CD14-positive monocyte (primary cell): ENCODE data around the gene TSPAN10. TPM values are rescaled to one million over a fixed set of nuclear protein-coding genes. Genes with fewer than 3 reads are reported as not detected.

ENCODE experiments used
- DNase-seq, 3 donors: peaks; one replicate each; pipeline ENCODE4 v3.0.0-alpha.2; 2011 to 2022
- H2AFZ ChIP-seq: 2 replicates; pipeline ENCODE4 v1.6.0; 2012; ENCODE audit warnings: mild to moderate bottlenecking, low read depth, low read length, inconsistent platforms; ENCODE audit not compliant: insufficient read depth, poor library complexity, severe bottlenecking
- H3K27ac ChIP-seq, 2 donors: 1 replicate in 1 of 2; 2 replicates in 1 of 2; pipeline ENCODE4 v1.5.1; 2012 to 2013; ENCODE audit warnings: low read length in 2 of 2, control low read depth in 1 of 2, inconsistent platforms in 1 of 2, low read depth in 1 of 2, mild to moderate bottlenecking in 1 of 2
- H3K27me3 ChIP-seq, 2 donors: one replicate each; pipeline versions ENCODE4 v1.6.0 to v1.6.1; 2011 to 2013; ENCODE audit warnings: low read length in 2 of 2; ENCODE audit not compliant: control insufficient read depth in 2 of 2, insufficient read depth in 2 of 2
- H3K36me3 ChIP-seq, 2 donors: replicated peaks in 1 of 2; 1 replicate in 1 of 2; 2 replicates in 1 of 2; pipeline versions ENCODE4 v1.5.1 to v1.6.1; 2012 to 2013; ENCODE audit warnings: low read length in 2 of 2, control low read depth in 1 of 2, inconsistent platforms in 1 of 2, mild to moderate bottlenecking in 1 of 2; ENCODE audit not compliant: insufficient read depth in 2 of 2, control insufficient read depth in 1 of 2
- H3K4me1 ChIP-seq, 2 donors: 1 replicate in 1 of 2; 2 replicates in 1 of 2; pipeline versions ENCODE4 v1.5.1 to v1.6.1; 2012 to 2013; ENCODE audit warnings: low read length in 2 of 2, control low read depth in 1 of 2, inconsistent platforms in 1 of 2, mild to moderate bottlenecking in 1 of 2, moderate library complexity in 1 of 2; ENCODE audit not compliant: insufficient read depth in 2 of 2, control insufficient read depth in 1 of 2
- H3K4me2 ChIP-seq: replicated peaks from 2 replicates; pipeline ENCODE3; 2012; ENCODE audit warnings: low read length, moderate library complexity, mild to moderate bottlenecking; ENCODE audit not compliant: poor library complexity, severe bottlenecking; ENCODE audit errors: extremely low read depth
- H3K4me3 ChIP-seq, 3 experiments: fragments of 200-600 bp in 1 of 3; sonication (generic) in 1 of 3; replicated peaks in 1 of 3; 1 replicate in 2 of 3; 2 replicates in 1 of 3; pipeline ENCODE4 v1.5.1; 2011 to 2013; ENCODE audit warnings: low read length in 3 of 3, mild to moderate bottlenecking in 3 of 3, control low read depth in 2 of 3, low read depth in 2 of 3, inconsistent platforms in 1 of 3, moderate library complexity in 1 of 3
- H3K79me2 ChIP-seq: 2 replicates; pipeline ENCODE4 v1.6.0; 2012; ENCODE audit warnings: mild to moderate bottlenecking, control low read depth, inconsistent platforms, low read length, moderate library complexity; ENCODE audit not compliant: insufficient read depth
- H3K9ac ChIP-seq: 2 replicates; pipeline ENCODE4 v1.6.0; 2017; ENCODE audit warnings: low read length, mild to moderate bottlenecking; ENCODE audit not compliant: insufficient read depth, poor library complexity, severe bottlenecking
- H3K9me3 ChIP-seq, 2 donors: replicated peaks in 1 of 2; 1 replicate in 1 of 2; 2 replicates in 1 of 2; pipeline versions ENCODE4 v1.5.1 to v1.6.1; 2012 to 2013; ENCODE audit warnings: low read length in 2 of 2, control low read depth in 1 of 2; ENCODE audit not compliant: control insufficient read depth in 1 of 2, insufficient read depth in 1 of 2
- H4K20me1 ChIP-seq: 2 replicates; pipeline ENCODE4 v1.6.0; 2012; ENCODE audit warnings: mild to moderate bottlenecking, low read length, control low read depth, moderate library complexity; ENCODE audit not compliant: insufficient read depth
- H3K27ac Mint-ChIP-seq, 7 donors: one replicate each; pipeline ENCODE4 v1.8.0; 2020; ENCODE audit warnings: mild to moderate bottlenecking in 7 of 7, mixed read lengths in 7 of 7, moderate library complexity in 6 of 7, inconsistent platforms in 2 of 7
- H3K27me3 Mint-ChIP-seq, 3 donors: one replicate each; pipeline ENCODE4 v1.8.0; 2021 to 2022; ENCODE audit warnings: low read depth in 3 of 3, mild to moderate bottlenecking in 3 of 3, mixed read lengths in 3 of 3, moderate library complexity in 3 of 3, inconsistent platforms in 1 of 3
- H3K36me3 Mint-ChIP-seq, 2 donors: one replicate each; pipeline ENCODE4 v1.8.0; 2020; ENCODE audit warnings: mixed read lengths in 2 of 2, inconsistent platforms in 1 of 2, mild to moderate bottlenecking in 1 of 2
- H3K4me1 Mint-ChIP-seq: one replicate; pipeline ENCODE4 v1.8.0; 2020; ENCODE audit warnings: mild to moderate bottlenecking, mixed read lengths
- H3K4me3 Mint-ChIP-seq, 2 donors: one replicate each; pipeline ENCODE4 v1.8.0; 2020; ENCODE audit warnings: mild to moderate bottlenecking in 2 of 2, mixed read lengths in 2 of 2, moderate library complexity in 1 of 2
- H3K9me3 Mint-ChIP-seq, 7 donors: one replicate each; pipeline ENCODE4 v1.8.0; 2020 to 2022; ENCODE audit warnings: mixed read lengths in 7 of 7, mild to moderate bottlenecking in 6 of 7, moderate library complexity in 6 of 7, inconsistent platforms in 2 of 7
- CTCF ChIP-seq: fragments of 200-600 bp; IDR thresholded peaks from one replicate; pipeline ENCODE4 v1.8.0; 2022; ENCODE audit warnings: antibody characterized with exemption, mild to moderate bottlenecking
- WGBS: methylation state at CpG from one replicate; pipeline ENCODE4 v1.1.5; 2013; ENCODE audit warnings: missing lambda C conversion rate; ENCODE audit not compliant: insufficient coverage; 5-methylcytosine and 5-hydroxymethylcytosine counted together
- intact Hi-C, 2 donors: fragments of 100-400 bp; cut with micrococcal nuclease; formaldehyde crosslinking; loops; one replicate each; pipeline versions ENCODE4 v1.15.0 to v1.15.1; 2023
- polyA plus RNA-seq, 3 donors: library from polyadenylated mRNA; depleted of rRNA in 1 of 3; unstranded in 2 of 3; stranded (reverse) in 1 of 3; fragments of 300-500 nt in 2 of 3; fragments of >200 nt in 1 of 3; fragmentation: Illumina TruSeq in 2 of 3; gene quantifications; 1 replicate in 2 of 3; 2 replicates in 1 of 3; pipeline ENCODE4 v1.2.3, GENCODE V29; 2012 to 2021

The TSPAN10 gene
- polyA plus RNA-seq, 3 donors = not detected

GRCh38 chr17:81651692-81652091 lies 14.7 kb downstream of the TSPAN10 start:
- Histone ChIP-seq H3K9ac (no peak overlapping the region), H3K27me3 (peaks cover 11 to 28% of the 10 kb centered on the region in 2 donors), H4K20me1 (no peaks in the 10 kb centered on the region), H2AFZ (no peak overlapping the region), H3K36me3 (no peaks in the 10 kb centered on the region), H3K4me2 (no peak overlapping the region), H3K27ac (no peak overlapping the region), H3K4me3 (no peak overlapping the region), H3K4me1 (peaks cover 13 to 20% of the 10 kb centered on the region in 2 donors), H3K79me2 (no peaks in the 10 kb centered on the region), H3K9me3 (peaks cover 13 to 16% of the 10 kb centered on the region in 2 donors)
- Mint-ChIP-seq H3K36me3 (peaks cover 2 to 6% of the 10 kb centered on the region in 2 donors), H3K4me1 (peaks cover 14% of the 10 kb centered on the region), H3K27ac (peak overlapping the region in 1 of 7 donors; percentile 23), H3K27me3 (peaks cover 34 to 48% (median 45%) of the 10 kb centered on the region in 3 donors), H3K4me3 (peak overlapping the region in 1 of 2 donors; percentile 9), H3K9me3 (peaks cover 10 to 26% (median 19%) of the 10 kb centered on the region in 7 donors)
- no peak for DNase-seq
- WGBS = 92% methylated on average over 7 of the region's 10 CpGs
- no peak for TF ChIP-seq CTCF
- intact Hi-C loops = no loop called here

GRCh38 chr17:81652906-81653771 lies 16.1 kb downstream of the TSPAN10 start:
- H3K27ac ChIP-seq = peak overlapping the region in 1 of 2 donors; percentile 53
- under 1% methylated on average over 23 of the region's 27 CpGs for WGBS
- H3K27me3 ChIP-seq = peaks cover 6 to 16% of the 10 kb centered on the region in 2 donors
- peak overlapping the region; percentile 70 for H3K9ac ChIP-seq
- no peaks in the 10 kb centered on the region for H3K36me3 ChIP-seq
- H2AFZ ChIP-seq = peak overlapping the region; percentile 97
- Mint-ChIP-seq H3K4me1 (peaks cover 21% of the 10 kb centered on the region), H3K9me3 (peaks cover 10 to 21% (median 18%) of the 10 kb centered on the region in 7 donors), H3K4me3 (peak overlapping the region; percentile 89 to 98), H3K27me3 (peaks cover 22 to 36% (median 30%) of the 10 kb centered on the region in 3 donors), H3K36me3 (peaks cover 2 to 6% of the 10 kb centered on the region in 2 donors), H3K27ac (peak overlapping the region in 5 of 7 donors; percentile 20 to 84 (median 37))
- H4K20me1 ChIP-seq = no peaks in the 10 kb centered on the region
- H3K4me3 ChIP-seq = peak overlapping the region; percentile 33 to 78 (median 59)
- peaks cover 19 to 26% of the 10 kb centered on the region in 2 donors for H3K4me1 ChIP-seq
- intact Hi-C loops = no loop called here
- no peaks in the 10 kb centered on the region for H3K79me2 ChIP-seq
- H3K4me2 ChIP-seq = peak overlapping the region; percentile 86
- peaks cover 7 to 16% of the 10 kb centered on the region in 2 donors for H3K9me3 ChIP-seq
- peak in 1 of 3 donors; percentile 11 for DNase-seq
- no peak for TF ChIP-seq CTCF
